DMS 273 treated with DMSO at 0.1 percent for 48 hours (cell line): ENCODE data around the gene BTBD19.
"Not testable (repeated sequence)": the region's sequence is repeated elsewhere in the genome, so short reads cannot be mapped to it uniquely, and the experiment has no call there.

Experiments
- DNase-seq: peaks from one replicate; lab custom pipeline; 2025; lab: John Stamatoyannopoulos, UW

BTBD19 gene

GRCh38 chr1:44787506-44787905 lies 20.8 kb upstream of the BTBD19 start:
- DNase-seq = no peak

DNA sequence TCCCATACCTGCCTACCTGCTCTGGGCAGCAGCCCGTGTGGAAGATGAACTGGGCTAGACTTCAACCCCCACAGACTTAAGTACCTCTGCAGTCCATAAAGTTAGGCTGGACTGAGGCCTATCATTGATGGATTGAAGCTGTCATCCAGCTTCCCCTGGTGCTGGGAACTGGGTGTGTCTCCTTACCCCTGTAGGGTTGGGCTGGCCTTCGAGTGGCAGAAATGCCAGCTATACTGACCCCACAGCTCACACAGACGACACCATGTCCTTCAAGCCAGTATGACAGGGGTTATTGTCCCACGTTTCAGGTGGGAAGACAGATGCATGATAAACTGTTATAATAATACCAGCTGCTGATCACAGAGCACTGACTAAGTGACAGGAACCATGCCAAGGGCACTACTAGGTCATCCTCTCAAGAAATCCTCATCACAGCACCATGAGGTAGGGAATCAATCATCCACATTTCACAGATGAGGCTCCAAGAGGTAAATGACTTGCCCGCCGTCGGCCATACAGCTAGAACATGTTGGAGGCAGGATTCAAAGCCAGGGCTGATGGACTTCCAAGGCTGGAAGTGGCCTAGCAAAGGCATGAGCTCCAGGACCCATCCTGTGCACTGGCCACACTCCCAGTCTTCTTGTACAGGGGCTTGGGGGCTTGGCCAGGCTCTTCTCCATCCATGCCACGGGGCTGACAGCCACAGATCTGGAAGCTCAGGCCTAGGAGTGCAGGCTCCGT lies 20.0 kb upstream of the BTBD19 start, which contains the start of gene BEST4:
TSS of gene BEST4 (minus strand) at position 51 of the 741 bp plus-strand sequence. CDS start 465 bp downstream, outside the sequence.
- DNase-seq = no peak

DNA sequence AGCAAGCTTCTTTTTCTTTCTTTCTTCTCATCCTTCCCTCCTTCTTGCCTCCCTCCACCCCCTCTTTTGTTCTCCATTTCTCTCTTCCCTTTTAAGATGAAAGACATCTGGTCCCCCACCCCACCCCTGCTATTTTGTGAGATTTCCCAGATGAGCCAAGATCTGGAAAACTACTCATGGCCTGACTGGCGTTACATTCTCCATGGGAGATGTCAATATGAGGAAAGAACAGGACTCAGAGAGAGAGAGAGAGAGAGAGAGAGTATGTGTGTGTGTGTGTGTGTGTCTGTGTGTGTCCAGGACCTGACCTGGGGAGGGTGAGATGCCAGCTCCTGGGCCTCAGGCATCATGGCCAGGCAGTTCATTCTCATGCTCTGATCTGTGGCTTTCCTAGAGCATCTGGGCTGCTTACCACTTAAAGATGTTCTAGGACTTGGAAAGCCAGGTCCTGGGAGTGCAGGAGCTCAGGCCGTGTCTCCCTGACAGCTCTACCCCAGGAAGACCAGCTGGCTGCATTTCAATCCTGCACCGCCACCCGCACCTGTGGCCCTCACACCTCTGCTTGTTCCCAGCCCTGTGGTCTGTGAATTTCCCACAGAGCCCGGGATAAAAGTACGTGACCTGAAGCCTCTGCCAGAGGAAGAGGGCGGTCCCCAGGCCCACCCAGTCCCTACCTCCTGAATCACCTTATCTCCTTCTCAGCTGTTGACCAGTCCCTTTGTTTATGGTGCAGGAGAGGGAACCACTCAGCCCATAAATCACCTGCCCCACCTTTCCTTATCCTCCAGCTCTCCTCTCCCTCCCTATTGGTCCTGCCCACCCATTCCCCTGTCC lies 17.1 kb upstream of the BTBD19 start:
- DNase-seq = no peak

DNA sequence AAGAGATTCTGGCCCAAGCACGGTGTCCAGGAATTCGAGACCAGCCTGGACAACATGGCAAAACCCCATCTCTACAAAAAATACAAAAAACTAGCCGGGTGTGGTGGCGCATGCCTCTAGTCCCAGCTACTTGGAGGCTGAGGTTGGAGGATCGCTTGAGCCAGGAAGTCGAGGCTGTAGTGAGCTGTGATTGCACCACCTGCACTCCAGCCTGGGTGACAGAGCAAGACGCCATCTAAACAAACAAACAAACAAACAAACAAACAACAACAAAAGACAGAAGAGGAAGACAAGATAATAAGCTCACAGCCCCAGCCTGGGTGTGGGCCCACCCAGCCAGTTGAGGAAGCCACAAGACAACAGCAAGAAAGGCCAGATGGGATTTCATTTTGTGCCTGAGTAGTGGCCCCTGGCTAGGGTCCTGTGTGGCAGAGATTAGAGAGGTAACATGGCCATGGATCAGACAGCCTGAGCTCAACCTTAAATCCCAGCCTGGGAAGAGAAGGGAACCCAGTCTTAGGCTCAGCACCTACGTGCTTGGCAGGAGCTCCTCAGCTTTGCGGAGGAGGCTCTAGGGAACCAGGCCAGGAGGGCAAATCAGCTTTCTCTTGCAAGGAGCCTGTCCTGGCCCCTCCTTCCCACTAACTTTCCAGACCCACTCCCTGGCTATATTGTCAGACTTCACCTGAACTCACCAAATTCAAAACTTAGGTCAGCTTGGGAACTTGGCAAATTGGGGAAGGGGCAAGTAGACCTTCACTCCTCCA lies 15.4 kb upstream of the BTBD19 start:
- no peak for DNase-seq

DNA sequence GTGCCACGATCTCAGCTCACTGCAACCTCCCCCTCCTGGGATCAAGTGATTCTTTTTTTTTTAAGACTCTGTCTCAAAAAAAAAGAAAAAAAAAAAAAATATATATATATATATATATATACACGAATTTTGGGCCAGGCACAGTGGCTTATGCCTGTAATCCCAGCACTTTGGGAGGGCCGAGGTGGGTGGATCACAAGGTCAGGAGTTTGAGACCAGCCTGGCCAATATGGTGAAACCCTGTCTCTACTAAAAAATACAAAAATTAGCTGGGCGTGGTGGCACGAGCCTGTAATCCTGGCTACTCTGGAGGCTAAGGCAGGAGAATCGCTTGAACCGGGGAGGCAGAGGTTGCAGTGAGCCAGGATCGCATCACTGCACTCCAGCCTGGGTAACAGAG lies 10.4 kb upstream of the BTBD19 start:
- DNase-seq = not testable (repeated sequence)

- no peak for DNase-seq
These were observed 9.6 kb upstream of the BTBD19 start for GRCh38 chr1:44798481-44799365.

DNA sequence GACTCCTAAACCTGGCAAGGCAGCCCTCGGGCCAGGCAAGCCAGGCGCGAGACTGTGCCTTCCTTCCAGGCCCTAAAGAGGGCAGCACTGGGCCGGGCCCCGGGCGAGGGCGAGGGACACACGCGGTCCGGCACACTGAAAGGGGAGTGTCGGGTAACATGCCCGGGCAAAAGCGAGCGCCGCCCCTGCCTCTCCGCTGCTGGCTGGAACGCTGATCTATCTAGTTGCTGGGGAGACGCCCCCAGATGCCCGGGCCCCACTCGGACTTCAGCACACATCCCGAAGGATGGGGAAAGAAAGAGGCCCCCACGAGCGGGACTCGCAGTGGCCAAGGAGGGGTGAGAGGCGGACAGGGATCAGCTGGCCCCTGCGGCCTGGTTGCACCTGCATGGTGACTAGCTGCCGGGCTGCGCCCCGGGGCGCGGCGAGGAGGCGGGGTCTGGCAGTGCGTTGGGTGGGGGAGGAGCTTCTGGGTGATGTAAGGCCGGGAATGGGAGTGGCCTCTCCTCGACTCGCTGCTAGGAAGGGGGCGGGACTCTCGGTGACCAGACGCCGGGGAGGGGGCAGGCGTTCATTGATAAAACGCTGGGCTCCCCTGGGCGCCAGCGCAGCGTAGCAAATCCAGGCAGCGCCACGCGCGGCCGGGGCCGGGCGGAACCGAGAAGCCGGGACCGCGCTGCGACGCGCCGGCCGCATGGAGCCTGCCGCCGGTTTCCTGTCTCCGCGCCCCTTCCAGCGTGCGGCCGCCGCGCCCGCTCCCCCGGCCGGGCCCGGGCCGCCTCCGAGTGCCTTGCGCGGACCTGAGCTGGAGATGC lies 8.3 kb upstream of the BTBD19 start, which contains the start of gene PLK3:
TSS of gene PLK3 (plus strand) at position 608 of the 815 bp plus-strand sequence. CDS start at position 695, 87 bp downstream.
- peak; percentile 96 for DNase-seq

GRCh38 chr1:44801491-44802305 lies 6.6 kb upstream of the BTBD19 start:
- DNase-seq = no peak

DNA sequence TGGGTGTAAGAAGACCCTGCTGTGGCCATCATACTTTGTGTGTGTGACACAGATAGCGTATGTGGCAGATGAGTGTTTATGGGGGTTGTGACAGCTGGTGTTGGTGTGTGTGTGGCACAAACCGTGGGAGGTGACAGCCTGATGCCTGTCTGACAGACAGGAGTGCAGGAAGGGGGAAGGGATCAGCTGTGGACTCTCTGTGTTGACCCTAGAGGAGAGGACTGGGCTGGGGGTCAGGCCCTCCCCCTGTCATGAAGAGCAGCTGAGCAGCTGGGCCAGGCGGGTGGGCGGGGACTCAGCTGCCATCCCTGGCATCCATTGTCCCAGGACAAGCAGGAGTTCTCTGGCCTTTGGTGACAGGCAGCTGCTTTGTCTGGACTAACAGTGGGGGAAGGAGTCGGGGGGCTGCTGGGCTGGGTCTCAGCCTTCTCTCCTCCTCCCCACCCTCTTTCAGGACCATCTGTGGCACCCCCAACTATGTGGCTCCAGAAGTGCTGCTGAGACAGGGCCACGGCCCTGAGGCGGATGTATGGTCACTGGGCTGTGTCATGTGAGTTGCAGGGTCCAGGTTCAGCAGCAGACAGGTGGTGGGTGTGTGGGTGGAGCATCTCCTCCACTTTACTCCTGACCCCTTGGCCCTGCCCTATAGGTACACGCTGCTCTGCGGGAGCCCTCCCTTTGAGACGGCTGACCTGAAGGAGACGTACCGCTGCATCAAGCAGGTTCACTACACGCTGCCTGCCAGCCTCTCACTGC lies 5.8 kb upstream of the BTBD19 start:
- DNase-seq = no peak

DNA sequence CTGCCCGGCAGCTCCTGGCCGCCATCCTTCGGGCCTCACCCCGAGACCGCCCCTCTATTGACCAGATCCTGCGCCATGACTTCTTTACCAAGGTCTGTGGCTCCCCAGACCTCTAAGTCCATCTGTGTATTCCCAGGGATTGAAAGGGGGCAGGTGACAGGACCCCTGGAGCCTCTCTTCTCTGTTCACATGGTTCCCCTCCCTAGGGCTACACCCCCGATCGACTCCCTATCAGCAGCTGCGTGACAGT lies 5.3 kb upstream of the BTBD19 start:
- DNase-seq = no peak

DNA sequence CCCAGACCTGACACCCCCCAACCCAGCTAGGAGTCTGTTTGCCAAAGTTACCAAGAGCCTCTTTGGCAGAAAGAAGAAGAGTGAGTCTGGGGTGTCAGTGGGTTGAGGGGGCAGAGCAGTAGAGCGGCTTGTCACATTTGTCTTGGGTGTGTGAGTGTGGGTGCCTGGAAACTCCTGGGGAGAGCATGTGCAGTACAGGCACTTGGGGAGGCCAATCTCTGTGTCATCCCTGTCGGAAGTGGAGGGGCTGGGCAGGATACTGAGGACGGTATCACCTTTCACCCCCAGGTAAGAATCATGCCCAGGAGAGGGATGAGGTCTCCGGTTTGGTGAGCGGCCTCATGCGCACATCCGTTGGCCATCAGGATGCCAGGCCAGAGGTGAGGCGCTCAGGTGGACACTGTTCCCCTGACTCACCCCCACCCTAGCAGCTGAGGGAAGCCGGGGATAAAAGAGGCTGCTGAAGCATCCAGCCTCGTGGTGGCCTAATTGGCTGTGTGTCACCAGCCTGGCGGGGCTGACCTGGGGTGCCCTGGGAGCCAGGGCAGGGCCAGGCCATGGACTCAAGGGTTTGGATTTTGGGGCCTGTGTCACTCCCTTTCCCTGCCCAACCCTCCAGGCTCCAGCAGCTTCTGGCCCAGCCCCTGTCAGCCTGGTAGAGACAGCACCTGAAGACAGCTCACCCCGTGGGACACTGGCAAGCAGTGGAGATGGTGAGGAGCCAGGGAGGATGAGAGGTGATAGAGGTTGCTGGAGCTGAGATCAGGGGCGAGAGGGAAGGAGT lies 4.8 kb upstream of the BTBD19 start:
- no peak for DNase-seq

DNA sequence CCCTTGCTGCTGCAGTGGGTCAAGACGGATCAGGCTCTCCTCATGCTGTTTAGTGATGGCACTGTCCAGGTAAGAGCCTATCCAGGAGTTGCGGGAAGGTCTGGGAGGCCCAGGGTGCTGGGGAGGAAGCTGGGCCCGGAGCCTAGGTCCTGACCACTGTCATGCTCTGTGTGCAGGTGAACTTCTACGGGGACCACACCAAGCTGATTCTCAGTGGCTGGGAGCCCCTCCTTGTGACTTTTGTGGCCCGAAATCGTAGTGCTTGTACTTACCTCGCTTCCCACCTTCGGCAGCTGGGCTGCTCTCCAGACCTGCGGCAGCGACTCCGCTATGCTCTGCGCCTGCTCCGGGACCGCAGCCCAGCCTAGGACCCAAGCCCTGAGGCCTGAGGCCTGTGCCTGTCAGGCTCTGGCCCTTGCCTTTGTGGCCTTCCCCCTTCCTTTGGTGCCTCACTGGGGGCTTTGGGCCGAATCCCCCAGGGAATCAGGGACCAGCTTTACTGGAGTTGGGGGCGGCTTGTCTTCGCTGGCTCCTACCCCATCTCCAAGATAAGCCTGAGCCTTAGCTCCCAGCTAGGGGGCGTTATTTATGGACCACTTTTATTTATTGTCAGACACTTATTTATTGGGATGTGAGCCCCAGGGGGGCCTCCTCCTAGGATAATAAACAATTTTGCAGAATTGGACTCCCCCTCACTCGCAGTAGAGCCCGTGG lies 2.9 kb upstream of the BTBD19 start:
- DNase-seq = no peak

- DNase-seq = no peak
These were observed 2.2 kb upstream of the BTBD19 start for GRCh38 chr1:44806025-44806703.

- no peak for DNase-seq
These were observed 1.5 kb upstream of the BTBD19 start, which contains the start of gene DYNLT4 for GRCh38 chr1:44806704-44807363. Gene DYNLT4, minus strand, starts transcription at chr1:44807351. Its CDS starts 683 bp downstream, at chr1:44806668.

- DNase-seq = no peak
These were observed 810 bp upstream of the BTBD19 start for GRCh38 chr1:44807364-44808062.
